Measurements from ENCODE around the gene HSF4. TPM values are rescaled to one million over a fixed set of nuclear protein-coding genes. Genes with fewer than 3 reads are reported as not detected.
A peak's percentile ranks its signal among the peaks of the same experiment; 100 is the strongest.

The HSF4 gene
- total RNA-seq, 1 experiment from 2014 or later, result 2.2 TPM

- no peak for TF ChIP-seq GRHL2 (CRISPR knock-in tag; IDR thresholded peaks at IDR 0.05; ENCODE audit: insufficient replicate concordance, severe bottlenecking)
- peak; percentile 64; the same call in 1 of the 2 replicates for TF ChIP-seq CREM (CRISPR knock-in tag; IDR thresholded peaks at IDR 0.05)
- peak; percentile 77 for TF ChIP-seq FOXP1 (CRISPR knock-in tag; IDR thresholded peaks at IDR 0.05; ENCODE audit: borderline replicate concordance)
- no peak for TF ChIP-seq EMX1 (CRISPR knock-in tag; IDR thresholded peaks at IDR 0.05)
- TF ChIP-seq, protein P1, sequence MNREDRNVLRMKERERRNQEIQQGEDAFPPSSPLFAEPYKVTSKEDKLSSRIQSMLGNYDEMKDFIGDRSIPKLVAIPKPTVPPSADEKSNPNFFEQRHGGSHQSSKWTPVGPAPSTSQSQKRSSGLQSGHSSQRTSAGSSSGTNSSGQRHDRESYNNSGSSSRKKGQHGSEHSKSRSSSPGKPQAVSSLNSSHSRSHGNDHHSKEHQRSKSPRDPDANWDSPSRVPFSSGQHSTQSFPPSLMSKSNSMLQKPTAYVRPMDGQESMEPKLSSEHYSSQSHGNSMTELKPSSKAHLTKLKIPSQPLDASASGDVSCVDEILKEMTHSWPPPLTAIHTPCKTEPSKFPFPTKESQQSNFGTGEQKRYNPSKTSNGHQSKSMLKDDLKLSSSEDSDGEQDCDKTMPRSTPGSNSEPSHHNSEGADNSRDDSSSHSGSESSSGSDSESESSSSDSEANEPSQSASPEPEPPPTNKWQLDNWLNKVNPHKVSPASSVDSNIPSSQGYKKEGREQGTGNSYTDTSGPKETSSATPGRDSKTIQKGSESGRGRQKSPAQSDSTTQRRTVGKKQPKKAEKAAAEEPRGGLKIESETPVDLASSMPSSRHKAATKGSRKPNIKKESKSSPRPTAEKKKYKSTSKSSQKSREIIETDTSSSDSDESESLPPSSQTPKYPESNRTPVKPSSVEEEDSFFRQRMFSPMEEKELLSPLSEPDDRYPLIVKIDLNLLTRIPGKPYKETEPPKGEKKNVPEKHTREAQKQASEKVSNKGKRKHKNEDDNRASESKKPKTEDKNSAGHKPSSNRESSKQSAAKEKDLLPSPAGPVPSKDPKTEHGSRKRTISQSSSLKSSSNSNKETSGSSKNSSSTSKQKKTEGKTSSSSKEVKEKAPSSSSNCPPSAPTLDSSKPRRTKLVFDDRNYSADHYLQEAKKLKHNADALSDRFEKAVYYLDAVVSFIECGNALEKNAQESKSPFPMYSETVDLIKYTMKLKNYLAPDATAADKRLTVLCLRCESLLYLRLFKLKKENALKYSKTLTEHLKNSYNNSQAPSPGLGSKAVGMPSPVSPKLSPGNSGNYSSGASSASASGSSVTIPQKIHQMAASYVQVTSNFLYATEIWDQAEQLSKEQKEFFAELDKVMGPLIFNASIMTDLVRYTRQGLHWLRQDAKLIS (CRISPR knock-in tag; IDR thresholded peaks at IDR 0.05; ENCODE audit: borderline replicate concordance), result no peak
- peak; percentile 90; the same call in 1 of the 2 replicates for TF ChIP-seq RELA (CRISPR knock-in tag; IDR thresholded peaks at IDR 0.05; ENCODE audit: borderline replicate concordance)
- TF ChIP-seq FOXK1 (CRISPR knock-in tag; IDR thresholded peaks at IDR 0.05), result 0 out of 2 replicates have a peak, but pooled peaks have one; percentile 28
- TF ChIP-seq, protein P2, sequence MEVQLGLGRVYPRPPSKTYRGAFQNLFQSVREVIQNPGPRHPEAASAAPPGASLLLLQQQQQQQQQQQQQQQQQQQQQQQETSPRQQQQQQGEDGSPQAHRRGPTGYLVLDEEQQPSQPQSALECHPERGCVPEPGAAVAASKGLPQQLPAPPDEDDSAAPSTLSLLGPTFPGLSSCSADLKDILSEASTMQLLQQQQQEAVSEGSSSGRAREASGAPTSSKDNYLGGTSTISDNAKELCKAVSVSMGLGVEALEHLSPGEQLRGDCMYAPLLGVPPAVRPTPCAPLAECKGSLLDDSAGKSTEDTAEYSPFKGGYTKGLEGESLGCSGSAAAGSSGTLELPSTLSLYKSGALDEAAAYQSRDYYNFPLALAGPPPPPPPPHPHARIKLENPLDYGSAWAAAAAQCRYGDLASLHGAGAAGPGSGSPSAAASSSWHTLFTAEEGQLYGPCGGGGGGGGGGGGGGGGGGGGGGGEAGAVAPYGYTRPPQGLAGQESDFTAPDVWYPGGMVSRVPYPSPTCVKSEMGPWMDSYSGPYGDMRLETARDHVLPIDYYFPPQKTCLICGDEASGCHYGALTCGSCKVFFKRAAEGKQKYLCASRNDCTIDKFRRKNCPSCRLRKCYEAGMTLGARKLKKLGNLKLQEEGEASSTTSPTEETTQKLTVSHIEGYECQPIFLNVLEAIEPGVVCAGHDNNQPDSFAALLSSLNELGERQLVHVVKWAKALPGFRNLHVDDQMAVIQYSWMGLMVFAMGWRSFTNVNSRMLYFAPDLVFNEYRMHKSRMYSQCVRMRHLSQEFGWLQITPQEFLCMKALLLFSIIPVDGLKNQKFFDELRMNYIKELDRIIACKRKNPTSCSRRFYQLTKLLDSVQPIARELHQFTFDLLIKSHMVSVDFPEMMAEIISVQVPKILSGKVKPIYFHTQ (CRISPR knock-in tag; IDR thresholded peaks at IDR 0.05), result no peak
- TF ChIP-seq, protein P3, sequence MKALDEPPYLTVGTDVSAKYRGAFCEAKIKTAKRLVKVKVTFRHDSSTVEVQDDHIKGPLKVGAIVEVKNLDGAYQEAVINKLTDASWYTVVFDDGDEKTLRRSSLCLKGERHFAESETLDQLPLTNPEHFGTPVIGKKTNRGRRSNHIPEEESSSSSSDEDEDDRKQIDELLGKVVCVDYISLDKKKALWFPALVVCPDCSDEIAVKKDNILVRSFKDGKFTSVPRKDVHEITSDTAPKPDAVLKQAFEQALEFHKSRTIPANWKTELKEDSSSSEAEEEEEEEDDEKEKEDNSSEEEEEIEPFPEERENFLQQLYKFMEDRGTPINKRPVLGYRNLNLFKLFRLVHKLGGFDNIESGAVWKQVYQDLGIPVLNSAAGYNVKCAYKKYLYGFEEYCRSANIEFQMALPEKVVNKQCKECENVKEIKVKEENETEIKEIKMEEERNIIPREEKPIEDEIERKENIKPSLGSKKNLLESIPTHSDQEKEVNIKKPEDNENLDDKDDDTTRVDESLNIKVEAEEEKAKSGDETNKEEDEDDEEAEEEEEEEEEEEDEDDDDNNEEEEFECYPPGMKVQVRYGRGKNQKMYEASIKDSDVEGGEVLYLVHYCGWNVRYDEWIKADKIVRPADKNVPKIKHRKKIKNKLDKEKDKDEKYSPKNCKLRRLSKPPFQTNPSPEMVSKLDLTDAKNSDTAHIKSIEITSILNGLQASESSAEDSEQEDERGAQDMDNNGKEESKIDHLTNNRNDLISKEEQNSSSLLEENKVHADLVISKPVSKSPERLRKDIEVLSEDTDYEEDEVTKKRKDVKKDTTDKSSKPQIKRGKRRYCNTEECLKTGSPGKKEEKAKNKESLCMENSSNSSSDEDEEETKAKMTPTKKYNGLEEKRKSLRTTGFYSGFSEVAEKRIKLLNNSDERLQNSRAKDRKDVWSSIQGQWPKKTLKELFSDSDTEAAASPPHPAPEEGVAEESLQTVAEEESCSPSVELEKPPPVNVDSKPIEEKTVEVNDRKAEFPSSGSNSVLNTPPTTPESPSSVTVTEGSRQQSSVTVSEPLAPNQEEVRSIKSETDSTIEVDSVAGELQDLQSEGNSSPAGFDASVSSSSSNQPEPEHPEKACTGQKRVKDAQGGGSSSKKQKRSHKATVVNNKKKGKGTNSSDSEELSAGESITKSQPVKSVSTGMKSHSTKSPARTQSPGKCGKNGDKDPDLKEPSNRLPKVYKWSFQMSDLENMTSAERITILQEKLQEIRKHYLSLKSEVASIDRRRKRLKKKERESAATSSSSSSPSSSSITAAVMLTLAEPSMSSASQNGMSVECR (CRISPR knock-in tag; IDR thresholded peaks at IDR 0.05; ENCODE audit: borderline replicate concordance), result peak; percentile 77; the same call in 1 of the 2 replicates
- TF ChIP-seq, protein P4, sequence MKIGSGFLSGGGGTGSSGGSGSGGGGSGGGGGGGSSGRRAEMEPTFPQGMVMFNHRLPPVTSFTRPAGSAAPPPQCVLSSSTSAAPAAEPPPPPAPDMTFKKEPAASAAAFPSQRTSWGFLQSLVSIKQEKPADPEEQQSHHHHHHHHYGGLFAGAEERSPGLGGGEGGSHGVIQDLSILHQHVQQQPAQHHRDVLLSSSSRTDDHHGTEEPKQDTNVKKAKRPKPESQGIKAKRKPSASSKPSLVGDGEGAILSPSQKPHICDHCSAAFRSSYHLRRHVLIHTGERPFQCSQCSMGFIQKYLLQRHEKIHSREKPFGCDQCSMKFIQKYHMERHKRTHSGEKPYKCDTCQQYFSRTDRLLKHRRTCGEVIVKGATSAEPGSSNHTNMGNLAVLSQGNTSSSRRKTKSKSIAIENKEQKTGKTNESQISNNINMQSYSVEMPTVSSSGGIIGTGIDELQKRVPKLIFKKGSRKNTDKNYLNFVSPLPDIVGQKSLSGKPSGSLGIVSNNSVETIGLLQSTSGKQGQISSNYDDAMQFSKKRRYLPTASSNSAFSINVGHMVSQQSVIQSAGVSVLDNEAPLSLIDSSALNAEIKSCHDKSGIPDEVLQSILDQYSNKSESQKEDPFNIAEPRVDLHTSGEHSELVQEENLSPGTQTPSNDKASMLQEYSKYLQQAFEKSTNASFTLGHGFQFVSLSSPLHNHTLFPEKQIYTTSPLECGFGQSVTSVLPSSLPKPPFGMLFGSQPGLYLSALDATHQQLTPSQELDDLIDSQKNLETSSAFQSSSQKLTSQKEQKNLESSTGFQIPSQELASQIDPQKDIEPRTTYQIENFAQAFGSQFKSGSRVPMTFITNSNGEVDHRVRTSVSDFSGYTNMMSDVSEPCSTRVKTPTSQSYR (CRISPR knock-in tag; IDR thresholded peaks at IDR 0.05), result 0 out of 2 replicates have a peak, but pooled peaks have one; percentile 36
- no peak for TF ChIP-seq ATF2 (CRISPR knock-in tag; IDR thresholded peaks at IDR 0.05; ENCODE audit: borderline replicate concordance, low read depth)
- TF ChIP-seq, protein P5, sequence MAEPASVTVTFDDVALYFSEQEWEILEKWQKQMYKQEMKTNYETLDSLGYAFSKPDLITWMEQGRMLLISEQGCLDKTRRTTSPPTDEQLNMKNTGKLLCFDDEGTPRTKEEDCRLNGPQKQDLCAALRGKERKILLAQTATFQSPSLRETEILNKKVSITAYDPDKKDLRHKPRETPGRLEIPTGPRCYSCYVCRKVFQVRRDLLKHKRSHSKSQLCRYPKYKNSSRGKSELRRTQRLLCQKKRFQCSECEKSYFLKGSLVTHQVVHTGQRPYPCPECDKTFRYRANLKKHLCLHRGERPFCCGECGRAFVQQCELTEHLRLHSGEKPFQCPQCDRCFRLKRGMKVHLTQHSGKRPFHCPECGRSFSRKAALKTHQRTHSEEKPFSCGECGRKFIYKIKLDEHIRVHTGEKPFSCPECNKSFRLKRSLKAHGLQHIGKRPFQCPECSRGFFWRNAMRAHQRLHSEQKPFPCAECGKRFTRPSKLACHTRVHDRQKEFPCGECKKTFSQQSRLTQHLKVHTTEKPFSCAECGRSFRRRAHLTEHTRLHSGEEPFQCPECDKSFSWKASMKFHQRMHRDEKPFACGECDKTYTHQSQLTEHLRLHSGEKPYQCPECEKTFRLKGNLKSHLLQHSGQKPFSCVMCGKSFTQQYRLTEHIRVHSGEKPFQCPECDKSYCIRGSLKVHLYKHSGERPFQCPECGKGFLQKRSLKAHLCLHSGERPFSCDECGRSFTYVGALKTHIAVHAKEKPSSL (CRISPR knock-in tag; conservative IDR thresholded peaks at IDR 0.05), result no peak
- TF ChIP-seq MAX (CRISPR knock-in tag; IDR thresholded peaks at IDR 0.05), result peak; percentile 91
- no peak for TF ChIP-seq FOXJ3 (CRISPR knock-in tag; IDR thresholded peaks at IDR 0.05; ENCODE audit: borderline replicate concordance)
- no peak for TF ChIP-seq SOX15 (CRISPR knock-in tag; IDR thresholded peaks at IDR 0.05)
- no peak for TF ChIP-seq NR3C1 (CRISPR knock-in tag; conservative IDR thresholded peaks at IDR 0.05; ENCODE audit: low read depth)
- TF ChIP-seq, protein P6, sequence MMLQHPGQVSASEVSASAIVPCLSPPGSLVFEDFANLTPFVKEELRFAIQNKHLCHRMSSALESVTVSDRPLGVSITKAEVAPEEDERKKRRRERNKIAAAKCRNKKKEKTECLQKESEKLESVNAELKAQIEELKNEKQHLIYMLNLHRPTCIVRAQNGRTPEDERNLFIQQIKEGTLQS (CRISPR knock-in tag; conservative IDR thresholded peaks at IDR 0.05), result no peak
- TF ChIP-seq TP53 (CRISPR knock-in tag; IDR thresholded peaks at IDR 0.05), result 0 out of 2 replicates have a peak, but pooled peaks have one; percentile 39
These were observed 9.5 kb downstream of the HSF4 start (continued) for GRCh38 chr16:67173808-67174705.
